ENCODE measurements around the gene SPHK2.

SPHK2 gene

GRCh38 chr19:48637449-48637947, 18.2 kb downstream of the SPHK2 start (continued):
- TF ChIP-seq ZNF548 (tag by site-specific recombination; IDR thresholded peaks at IDR 0.05) (no peak), ZNF121 (tag by site-specific recombination; IDR thresholded peaks at IDR 0.05) (no peak), ZNF354C (tag by site-specific recombination; IDR thresholded peaks at IDR 0.05; ENCODE audit: borderline replicate concordance, low read depth) (no peak)

GRCh38 chr19:48637948-48638830, 18.9 kb downstream of the SPHK2 start:
- ChIA-PET POLR2A (interaction anchor here (1.3 to 2.7 kb wide), 2 partner anchors 8 to 19 kb away, joined by 6 to 22 read pairs; partner anchors contain the start of genes CA11, RPL18 and SPHK2), CTCF (interaction anchor here (0.6 to 0.9 kb wide), 7 partner anchors 8 to 424 kb away, joined by 3 to 4 read pairs (median 3); no protein-coding TSS in a partner anchor)
- Histone ChIP-seq H3K4me3 (ENCODE audit: low read depth, low read length) (peak overlapping the region; percentile 42), H3K36me3 (ENCODE audit: control insufficient read depth in 2 of 2, insufficient read depth in 1 of 2, low read length in 2 of 2) (peaks cover 0 to 2% of the 10 kb centered on the region in 2 experiments; a peak in 1 of 3 replicates), H3K9me3 (ENCODE audit: control insufficient read depth, insufficient read depth, low read depth, low read length) (no peaks in the 10 kb centered on the region), H3K4me1 (ENCODE audit: control insufficient read depth, insufficient read depth, low read length) (peaks cover 23% of the 10 kb centered on the region), H3K27ac (ENCODE audit: extremely low read depth, low read depth, low read length) (peak overlapping the region; percentile 85)
- TF ChIP-seq, protein P1, sequence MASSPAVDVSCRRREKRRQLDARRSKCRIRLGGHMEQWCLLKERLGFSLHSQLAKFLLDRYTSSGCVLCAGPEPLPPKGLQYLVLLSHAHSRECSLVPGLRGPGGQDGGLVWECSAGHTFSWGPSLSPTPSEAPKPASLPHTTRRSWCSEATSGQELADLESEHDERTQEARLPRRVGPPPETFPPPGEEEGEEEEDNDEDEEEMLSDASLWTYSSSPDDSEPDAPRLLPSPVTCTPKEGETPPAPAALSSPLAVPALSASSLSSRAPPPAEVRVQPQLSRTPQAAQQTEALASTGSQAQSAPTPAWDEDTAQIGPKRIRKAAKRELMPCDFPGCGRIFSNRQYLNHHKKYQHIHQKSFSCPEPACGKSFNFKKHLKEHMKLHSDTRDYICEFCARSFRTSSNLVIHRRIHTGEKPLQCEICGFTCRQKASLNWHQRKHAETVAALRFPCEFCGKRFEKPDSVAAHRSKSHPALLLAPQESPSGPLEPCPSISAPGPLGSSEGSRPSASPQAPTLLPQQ (tag by site-specific recombination; IDR thresholded peaks at IDR 0.05): peak; percentile 91; the same call in 1 of the 2 replicates
- TF ChIP-seq MEIS1 (CRISPR knock-in tag; IDR thresholded peaks at IDR 0.05; ENCODE audit: borderline replicate concordance) (no peak), KLF9 (tag by site-specific recombination; IDR thresholded peaks at IDR 0.05; ENCODE audit: low read depth) (peak; percentile 86), ZNF664 (tag by site-specific recombination; IDR thresholded peaks at IDR 0.05) (no peak), ZNF449 (tag by site-specific recombination; IDR thresholded peaks at IDR 0.05) (no peak; the same call in 1 of the 2 replicates), ZNF138 (tag by site-specific recombination; IDR thresholded peaks at IDR 0.05; ENCODE audit: borderline replicate concordance) (no peak), ZNF518A (tag by site-specific recombination; conservative IDR thresholded peaks at IDR 0.05; ENCODE audit: low read depth) (no peak), ZNF416 (tag by site-specific recombination; IDR thresholded peaks at IDR 0.05) (no peak), ZSCAN16 (tag by site-specific recombination; IDR thresholded peaks at IDR 0.05) (no peak), ZBTB20 (tag by site-specific recombination; IDR thresholded peaks at IDR 0.05) (no peak), KLF17 (tag by site-specific recombination; IDR thresholded peaks at IDR 0.05) (no peak), ZNF148 (tag by site-specific recombination; IDR thresholded peaks at IDR 0.05; ENCODE audit: borderline replicate concordance) (no peak; the same call in 1 of the 2 replicates), ZNF423 (tag by site-specific recombination; IDR thresholded peaks at IDR 0.05) (no peak), CTCF (tag by site-specific recombination; IDR thresholded peaks at IDR 0.05) (no peak; the same call in 1 of the 2 replicates), ZSCAN30 (tag by site-specific recombination; IDR thresholded peaks at IDR 0.05) (0 out of 2 replicates have a peak, but pooled peaks have one; percentile 7), ZNF19 (tag by site-specific recombination; IDR thresholded peaks at IDR 0.05; ENCODE audit: low read depth) (no peak), ZNF426 (tag by site-specific recombination; IDR thresholded peaks at IDR 0.05) (no peak)

All from HEK293 (cell line).